HL-60 (cell line): ENCODE results near the gene ZMYM3.
"Not testable (repeated sequence)": the region's sequence is repeated elsewhere in the genome, so short reads cannot be mapped to it uniquely, and the experiment has no call there.

Source experiments
- DNase-seq, 2 experiments: peaks; one replicate each; pipeline ENCODE4 v3.0.0-alpha.2; 2010 to 2020; ENCODE audit warnings: low read depth in 1 of 2, low spot score in 1 of 2
- H3K27ac ChIP-seq: fragments of 250-450 bp; sonication (Bioruptor Pico); replicated peaks from 2 replicates; pipeline ENCODE4 v1.5.1; 2020; ENCODE audit warnings: mild to moderate bottlenecking, moderate library complexity
- H3K27me3 ChIP-seq: fragments of 250-450 bp; sonication (Bioruptor Pico); 2 replicates; pipeline ENCODE4 v1.5.1; 2021; ENCODE audit warnings: mild to moderate bottlenecking, moderate library complexity; ENCODE audit not compliant: insufficient read depth, poor library complexity, severe bottlenecking
- H3K4me3 ChIP-seq: replicated peaks from 2 replicates; pipeline ENCODE4 v1.5.1; 2011; ENCODE audit warnings: mild to moderate bottlenecking, control low read depth, low read length; ENCODE audit not compliant: insufficient read depth
- CTCF ChIP-seq: IDR thresholded peaks from one replicate; pipeline ENCODE4 v1.5.1; 2011; ENCODE audit warnings: low read length, control low read depth, inconsistent platforms; ENCODE audit not compliant: insufficient read depth
- GABPA ChIP-seq: IDR thresholded peaks from 2 replicates; pipeline ENCODE4 v1.6.1; 2012; ENCODE audit warnings: low read depth
- POLR2AphosphoS5 ChIP-seq: IDR thresholded peaks from 2 replicates; pipeline ENCODE4 v1.6.1; 2012; ENCODE audit warnings: low read depth
- REST ChIP-seq: IDR thresholded peaks from 2 replicates; pipeline ENCODE4 v1.6.1; 2012; ENCODE audit warnings: low read depth; ENCODE audit not compliant: insufficient replicate concordance
- SPI1 ChIP-seq: IDR thresholded peaks from 2 replicates; pipeline ENCODE4 v1.6.1; 2012; ENCODE audit warnings: low read depth, mild to moderate bottlenecking, borderline replicate concordance

The ZMYM3 gene

GRCh38 chrX:71282514-71283402 is 28.8 kb upstream of the ZMYM3 start:
- no peak for DNase-seq

GRCh38 chrX:71281300-71281699 is 27.4 kb upstream of the ZMYM3 start:
- not testable (repeated sequence) for H3K27me3 ChIP-seq, H3K4me3 ChIP-seq, H3K27ac ChIP-seq, DNase-seq

More at GRCh38 chrX:71282514-71283402, 28.8 kb upstream of the ZMYM3 start:
- H3K27me3 ChIP-seq: no peaks in the 10 kb centered on the region
- no peak for TF ChIP-seq GABPA
- TF ChIP-seq CTCF: no peak
- TF ChIP-seq POLR2AphosphoS5: no peak; the same call in 1 of the 2 replicates
- no peak for TF ChIP-seq SPI1
- no peak for TF ChIP-seq REST
- peak overlapping the region; percentile 29 for H3K4me3 ChIP-seq
- H3K27ac ChIP-seq: peak overlapping the region; percentile 97

GRCh38 chrX:71272313-71272712 is 18.4 kb upstream of the ZMYM3 start:
- DNase-seq, H3K4me3 ChIP-seq, H3K27me3 ChIP-seq, H3K27ac ChIP-seq: not testable (repeated sequence)

- H3K27ac ChIP-seq: no peak overlapping the region
- no peaks in the 10 kb centered on the region for H3K27me3 ChIP-seq
- no peak for DNase-seq
- TF ChIP-seq SPI1 (no peak), GABPA (no peak), POLR2AphosphoS5 (no peak)
- H3K4me3 ChIP-seq: no peak overlapping the region
Observed at GRCh38 chrX:71269801-71270395, 16.0 kb upstream of the ZMYM3 start.

- not testable (repeated sequence) for DNase-seq, H3K27ac ChIP-seq, H3K27me3 ChIP-seq, H3K4me3 ChIP-seq
Observed at GRCh38 chrX:71268624-71269023, 14.7 kb upstream of the ZMYM3 start.

GRCh38 chrX:71256856-71257255 is 2.9 kb upstream of the ZMYM3 start:
- no peak for DNase-seq
- TF ChIP-seq REST: no peak
- TF ChIP-seq CTCF: no peak
- no peak for TF ChIP-seq SPI1
- TF ChIP-seq GABPA: no peak
- no peak for TF ChIP-seq POLR2AphosphoS5

More at GRCh38 chrX:71256856-71257255, 2.9 kb upstream of the ZMYM3 start:
- Histone ChIP-seq H3K27me3 (no peaks in the 10 kb centered on the region), H3K27ac (no peak overlapping the region), H3K4me3 (no peak overlapping the region)
